ENCODE results near the gene SPART. TPM values are rescaled to one million over a fixed set of nuclear protein-coding genes. Genes with fewer than 3 reads are reported as not detected.

SPART gene
- total RNA-seq, 1 experiment from 2014 or later: 0.12 TPM

- ChIA-PET POLR2A (no interaction called here), RAD21 (ENCODE audit: low non-redundant PET in 1 of 2, low total read pairs in 2 of 2, uncharacterized antibody in 2 of 2, unreplicated experiment in 2 of 2) (no interaction called here), CTCF (interaction anchor here (0.7 kb wide), 1 partner anchor 48 kb away, joined by 3 read pairs; no protein-coding TSS in a partner anchor)
- intact Hi-C loops (cut with micrococcal nuclease): no loop called here
- Histone ChIP-seq H3K27ac (ENCODE audit: low read depth, low read length) (no peak overlapping the region), H3K9me3 (ENCODE audit: control insufficient read depth in 1 of 2, insufficient read depth in 1 of 2, low read depth in 1 of 2, low read length in 2 of 2) (peaks cover 0 to 26% of the 10 kb centered on the region in 2 experiments; a peak in 1 of 4 replicates), H3K27me3 (ENCODE audit: insufficient read depth, low read length) (no peaks in the 10 kb centered on the region), H3K79me2 (ENCODE audit: insufficient read depth, low read length) (no peaks in the 10 kb centered on the region), H3K4me3 (replicated peaks in 1 of 2; ENCODE audit: low read depth in 1 of 2, low read length in 2 of 2) (no peak overlapping the region), H2AFZ (ENCODE audit: low read depth, low read length, poor library complexity, severe bottlenecking) (no peak overlapping the region), H4K20me1 (ENCODE audit: insufficient read depth) (no peaks in the 10 kb centered on the region), H3K4me2 (ENCODE audit: low read length) (no peak overlapping the region), H3K4me1 (ENCODE audit: control insufficient read depth in 1 of 2, insufficient read depth in 2 of 2, low read length in 2 of 2) (no peaks in the 10 kb centered on the region), H3K9me2 (ENCODE audit: insufficient read depth) (no peaks in the 10 kb centered on the region), H3K36me3 (ENCODE audit: control insufficient read depth in 1 of 2, insufficient read depth in 2 of 2, low read length in 2 of 2) (no peaks in the 10 kb centered on the region), H3K9ac (ENCODE audit: low read length) (no peak overlapping the region)
- ATAC-seq (no peak), DNase-seq (ENCODE audit: low read depth, low spot score) (no peak)
- BruUV-seq (replicated peaks): no TSS peak
- TF ChIP-seq FOSL1 (IDR thresholded peaks at IDR 0.05; ENCODE audit: low read depth): no peak
- no peak for TF ChIP-seq POLR2A (IDR thresholded peaks at IDR 0.05; ENCODE audit: borderline replicate concordance, extremely low read depth, insufficient read depth, insufficient read length)
- TF ChIP-seq CEBPB (IDR thresholded peaks at IDR 0.05; ENCODE audit: low read depth): no peak
- TF ChIP-seq ELF1 (IDR thresholded peaks at IDR 0.05; ENCODE audit: borderline replicate concordance, low read depth): no peak
- TF ChIP-seq CTCF (IDR thresholded peaks at IDR 0.05 in 2 of 3, conservative IDR thresholded peaks at IDR 0.05 in 1 of 3; ENCODE audit: borderline replicate concordance in 1 of 3, insufficient read depth in 1 of 3, low read depth in 2 of 3, low read length in 2 of 3): no peak
- no peak for TF ChIP-seq YY1 (IDR thresholded peaks at IDR 0.05; ENCODE audit: extremely low read depth, insufficient replicate concordance, low read depth, low read length)
- TF ChIP-seq CBX3 (IDR thresholded peaks at IDR 0.05; ENCODE audit: low read depth): no peak
- no peak for TF ChIP-seq MAX (IDR thresholded peaks at IDR 0.05)
- no peak for TF ChIP-seq REST (IDR thresholded peaks at IDR 0.05; ENCODE audit: low read depth)
- TF ChIP-seq ATF3 (IDR thresholded peaks at IDR 0.05): no peak
- TF ChIP-seq POLR2AphosphoS5 (IDR thresholded peaks at IDR 0.05; ENCODE audit: low read depth, low read length): no peak
Measured at GRCh38 chr13:36331280-36331679, 14.9 kb downstream of the SPART start.
